ENCODE measurements around the gene CFAP52. TPM values are rescaled to one million over a fixed set of nuclear protein-coding genes. Genes with fewer than 3 reads are reported as not detected.

CFAP52 gene
- total and polyA plus RNA-seq, 2 of the 8 experiments (the other 6 are each of a cell fraction or from before 2014, with no cell fraction given): 0.11 TPM; not detected in 1

DNA sequence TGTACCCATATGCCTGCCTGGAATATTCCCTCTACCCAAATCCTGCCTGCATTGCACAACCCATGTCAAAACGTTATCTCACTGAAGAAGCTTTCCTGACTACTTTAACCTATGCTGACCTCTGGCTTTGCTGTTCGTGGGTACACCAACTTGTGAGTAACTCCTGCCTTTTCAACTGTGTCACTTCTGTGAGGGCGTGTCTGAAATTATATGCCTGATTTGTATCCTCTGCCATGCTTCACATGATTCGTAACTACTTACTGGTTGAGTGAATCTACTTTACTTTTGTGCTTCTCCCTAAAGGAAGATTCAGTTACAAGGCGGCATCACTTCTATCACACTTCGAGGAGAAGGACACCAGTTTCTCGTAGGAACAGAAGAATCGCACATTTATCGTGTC lies 35.6 kb downstream of the CFAP52 start (continued):
- TF ChIP-seq CHD7 (IDR thresholded peaks at IDR 0.05; ENCODE audit: insufficient replicate concordance, low read length): no peak

Data from H1 (cell line).